Skeletal muscle tissue (tissue), 4 donors: Measurements from ENCODE around the gene LRP2. TPM values are rescaled to one million over a fixed set of nuclear protein-coding genes. Genes with fewer than 3 reads are reported as not detected.

Experiments
- H3K27ac ChIP-seq: one replicate; pipeline ENCODE4 v1.7.0; 2013; ENCODE audit warnings: mild to moderate bottlenecking, low read depth, low read length, inconsistent platforms
- H3K27me3 ChIP-seq, 3 donors: one replicate each; pipeline ENCODE4 v1.7.0; 2013; ENCODE audit warnings: low read length in 3 of 3; ENCODE audit not compliant: control insufficient read depth in 3 of 3, insufficient read depth in 3 of 3
- H3K36me3 ChIP-seq, 3 donors: one replicate each; pipeline ENCODE4 v1.7.0; 2013; ENCODE audit warnings: low read length in 3 of 3; ENCODE audit not compliant: control insufficient read depth in 3 of 3, insufficient read depth in 3 of 3
- H3K4me1 ChIP-seq, 3 donors: one replicate each; pipeline ENCODE4 v1.7.0; 2013; ENCODE audit warnings: low read length in 3 of 3, mild to moderate bottlenecking in 3 of 3; ENCODE audit not compliant: control insufficient read depth in 3 of 3, insufficient read depth in 3 of 3
- H3K4me3 ChIP-seq, 3 donors: one replicate each; pipeline ENCODE4 v1.7.0; 2013; ENCODE audit warnings: low read length in 3 of 3
- H3K9ac ChIP-seq, 3 donors: one replicate each; pipeline ENCODE4 v1.7.0; 2013; ENCODE audit warnings: low read length in 3 of 3, mild to moderate bottlenecking in 3 of 3, moderate library complexity in 2 of 3, low read depth in 1 of 3
- H3K9me3 ChIP-seq, 3 donors: one replicate each; pipeline ENCODE4 v1.7.0; 2013; ENCODE audit warnings: low read length in 3 of 3; ENCODE audit not compliant: control insufficient read depth in 3 of 3
- total RNA-seq: library from RNA; depleted of rRNA; stranded (reverse); fragments of >200 nt; gene quantifications from one replicate; pipeline ENCODE4 v1.2.3, GENCODE V29; 2014
- donor health status: Osteomylitis.

LRP2 gene
- total RNA-seq, 1 donor from 2014 or later: under 0.01 TPM

- Histone ChIP-seq H3K36me3 (no peaks in the 10 kb centered on the region), H3K9me3 (no peaks in the 10 kb centered on the region), H3K27me3 (peaks cover 0 to 2% (median 0%) of the 10 kb centered on the region in 3 donors), H3K4me1 (no peaks in the 10 kb centered on the region), H3K27ac (no peak overlapping the region), H3K9ac (no peak overlapping the region), H3K4me3 (no peak overlapping the region)
These were observed 10.2 kb upstream of the LRP2 start for GRCh38 chr2:169372561-169372960.

GRCh38 chr2:169366066-169366465, 3.7 kb upstream of the LRP2 start:
- H3K4me3 ChIP-seq: no peak overlapping the region
- peaks cover 25 to 38% (median 36%) of the 10 kb centered on the region in 3 donors for H3K27me3 ChIP-seq
- H3K4me1 ChIP-seq: peaks cover 27 to 38% (median 32%) of the 10 kb centered on the region in 3 donors
- no peak overlapping the region for H3K9ac ChIP-seq
- H3K27ac ChIP-seq: no peak overlapping the region
- H3K9me3 ChIP-seq: peaks cover 0 to 2% (median 0%) of the 10 kb centered on the region in 3 donors
- no peaks in the 10 kb centered on the region for H3K36me3 ChIP-seq

GRCh38 chr2:169365029-169365480, 2.7 kb upstream of the LRP2 start:
- Histone ChIP-seq H3K36me3 (no peaks in the 10 kb centered on the region), H3K4me3 (peak overlapping the region; percentile 65 to 75 (median 72)), H3K27ac (no peak overlapping the region), H3K9me3 (peaks cover 0 to 2% (median 0%) of the 10 kb centered on the region in 3 donors), H3K27me3 (peaks cover 31 to 46% (median 40%) of the 10 kb centered on the region in 3 donors), H3K4me1 (peaks cover 29 to 42% (median 32%) of the 10 kb centered on the region in 3 donors), H3K9ac (no peak overlapping the region)

GRCh38 chr2:169363560-169364150, 1.3 kb upstream of the LRP2 start:
- Histone ChIP-seq H3K4me3 (peak overlapping the region; percentile 58 to 75 (median 72)), H3K27ac (no peak overlapping the region), H3K9me3 (peaks cover 0 to 2% (median 0%) of the 10 kb centered on the region in 3 donors), H3K36me3 (no peaks in the 10 kb centered on the region), H3K9ac (peak overlapping the region in 1 of 3 donors; percentile 33), H3K27me3 (peaks cover 33 to 46% (median 40%) of the 10 kb centered on the region in 3 donors), H3K4me1 (peaks cover 29 to 42% (median 32%) of the 10 kb centered on the region in 3 donors)

GRCh38 chr2:169362894-169363559, 693 bp upstream of the LRP2 start:
- Histone ChIP-seq H3K27ac (no peak overlapping the region), H3K27me3 (peaks cover 33 to 46% (median 40%) of the 10 kb centered on the region in 3 donors)

GRCh38 chr2:169361706-169362117, 622 bp downstream of the LRP2 start:
- H3K4me3 ChIP-seq: peak overlapping the region; percentile 54 to 77 (median 75)
- H3K9ac ChIP-seq: peak overlapping the region in 1 of 3 donors; percentile 50
- peaks cover 33 to 46% (median 40%) of the 10 kb centered on the region in 3 donors for H3K27me3 ChIP-seq
- no peaks in the 10 kb centered on the region for H3K36me3 ChIP-seq
- peaks cover 0 to 2% (median 0%) of the 10 kb centered on the region in 3 donors for H3K9me3 ChIP-seq
- H3K27ac ChIP-seq: no peak overlapping the region
- H3K4me1 ChIP-seq: peaks cover 29 to 42% (median 32%) of the 10 kb centered on the region in 3 donors

More at GRCh38 chr2:169362894-169363559, 693 bp upstream of the LRP2 start:
- Histone ChIP-seq H3K36me3 (no peaks in the 10 kb centered on the region), H3K9ac (peak overlapping the region in 1 of 3 donors; percentile 33), H3K9me3 (peaks cover 0 to 2% (median 0%) of the 10 kb centered on the region in 3 donors), H3K4me1 (peaks cover 29 to 42% (median 32%) of the 10 kb centered on the region in 3 donors), H3K4me3 (peak overlapping the region; percentile 72 to 77 (median 75))

GRCh38 chr2:169360984-169361705, 1.2 kb downstream of the LRP2 start:
- Histone ChIP-seq H3K27ac (no peak overlapping the region), H3K4me1 (peaks cover 29 to 42% (median 32%) of the 10 kb centered on the region in 3 donors), H3K9me3 (peaks cover 0 to 2% (median 0%) of the 10 kb centered on the region in 3 donors), H3K9ac (peak overlapping the region in 1 of 3 donors; percentile 50), H3K36me3 (no peaks in the 10 kb centered on the region), H3K4me3 (peak overlapping the region; percentile 54 to 77 (median 75)), H3K27me3 (peaks cover 33 to 45% (median 40%) of the 10 kb centered on the region in 3 donors)

GRCh38 chr2:169358016-169358415, 4.3 kb downstream of the LRP2 start:
- H3K9me3 ChIP-seq: peaks cover 0 to 2% (median 0%) of the 10 kb centered on the region in 3 donors
- H3K9ac ChIP-seq: no peak overlapping the region
- H3K27me3 ChIP-seq: peaks cover 22 to 26% (median 23%) of the 10 kb centered on the region in 3 donors
- H3K4me1 ChIP-seq: peaks cover 14 to 23% (median 15%) of the 10 kb centered on the region in 3 donors
- H3K27ac ChIP-seq: no peak overlapping the region
- no peak overlapping the region for H3K4me3 ChIP-seq
- H3K36me3 ChIP-seq: no peaks in the 10 kb centered on the region

GRCh38 chr2:169354244-169354643, 8.1 kb downstream of the LRP2 start:
- Histone ChIP-seq H3K27me3 (no peaks in the 10 kb centered on the region), H3K27ac (no peak overlapping the region), H3K9ac (no peak overlapping the region), H3K9me3 (no peaks in the 10 kb centered on the region), H3K36me3 (no peaks in the 10 kb centered on the region), H3K4me3 (no peak overlapping the region), H3K4me1 (no peaks in the 10 kb centered on the region)
